Measurements from ENCODE around the gene MC2R. TPM values are rescaled to one million over a fixed set of nuclear protein-coding genes. Genes with fewer than 3 reads are reported as not detected.

Gene MC2R
- total RNA-seq, 1 experiment from 2014 or later, result not detected

- Histone ChIP-seq H3K36me3 (ENCODE audit: control insufficient read depth in 1 of 2, insufficient read depth in 2 of 2, low read length in 2 of 2) (no peaks in the 10 kb centered on the region), H3K9me2 (ENCODE audit: insufficient read depth) (no peaks in the 10 kb centered on the region), H2AFZ (ENCODE audit: low read depth, low read length, poor library complexity, severe bottlenecking) (no peak overlapping the region), H3K4me2 (ENCODE audit: low read length) (no peak overlapping the region), H3K27ac (ENCODE audit: low read depth, low read length) (no peak overlapping the region), H3K79me2 (ENCODE audit: insufficient read depth, low read length) (no peaks in the 10 kb centered on the region), H3K9ac (ENCODE audit: low read length) (no peak overlapping the region), H3K27me3 (ENCODE audit: insufficient read depth, low read length) (no peaks in the 10 kb centered on the region), H3K4me3 (replicated peaks in 1 of 2; ENCODE audit: low read depth in 1 of 2, low read length in 2 of 2) (no peak overlapping the region), H3K4me1 (ENCODE audit: control insufficient read depth in 1 of 2, insufficient read depth in 2 of 2, low read length in 2 of 2) (no peaks in the 10 kb centered on the region), H4K20me1 (ENCODE audit: insufficient read depth) (no peaks in the 10 kb centered on the region), H3K9me3 (ENCODE audit: control insufficient read depth in 1 of 2, insufficient read depth in 1 of 2, low read depth in 1 of 2, low read length in 2 of 2) (no peaks in the 10 kb centered on the region)
- ChIA-PET RAD21 (ENCODE audit: low non-redundant PET in 1 of 2, low total read pairs in 2 of 2, uncharacterized antibody in 2 of 2, unreplicated experiment in 2 of 2) (no interaction called here), POLR2A (no interaction called here), CTCF (no interaction called here)
- no TSS peak for BruUV-seq (replicated peaks)
- TF ChIP-seq YY1 (IDR thresholded peaks at IDR 0.05; ENCODE audit: extremely low read depth, insufficient replicate concordance, low read depth, low read length) (no peak), SIN3A (IDR thresholded peaks at IDR 0.05; ENCODE audit: low read depth) (no peak), ZFX (IDR thresholded peaks at IDR 0.05) (no peak), ZBTB33 (IDR thresholded peaks at IDR 0.05; ENCODE audit: extremely low read depth, insufficient replicate concordance, low read length) (no peak), CEBPB (IDR thresholded peaks at IDR 0.05; ENCODE audit: low read depth) (no peak), JUND (IDR thresholded peaks at IDR 0.05) (no peak), ATF3 (IDR thresholded peaks at IDR 0.05) (no peak), EZH2 (IDR thresholded peaks at IDR 0.05) (no peak), TCF7L2 (IDR thresholded peaks at IDR 0.05; ENCODE audit: borderline replicate concordance, extremely low read depth, insufficient read depth, insufficient read length) (no peak), FOSL1 (IDR thresholded peaks at IDR 0.05; ENCODE audit: low read depth) (no peak), ZNF274 (IDR thresholded peaks at IDR 0.05; ENCODE audit: low read depth, low read length) (no peak), EZH2phosphoT487 (IDR thresholded peaks at IDR 0.05; ENCODE audit: borderline replicate concordance) (no peak), RAD21 (IDR thresholded peaks at IDR 0.05; ENCODE audit: low read depth) (no peak), ELF1 (IDR thresholded peaks at IDR 0.05; ENCODE audit: borderline replicate concordance, low read depth) (no peak), EGR1 (IDR thresholded peaks at IDR 0.05; ENCODE audit: low read depth) (no peak), CTCF (IDR thresholded peaks at IDR 0.05 in 2 of 3, conservative IDR thresholded peaks at IDR 0.05 in 1 of 3; ENCODE audit: borderline replicate concordance in 1 of 3, insufficient read depth in 1 of 3, low read depth in 2 of 3, low read length in 2 of 3) (no peak), SRF (IDR thresholded peaks at IDR 0.05; ENCODE audit: low read depth) (no peak)
- TF ChIP-seq, protein P1, sequence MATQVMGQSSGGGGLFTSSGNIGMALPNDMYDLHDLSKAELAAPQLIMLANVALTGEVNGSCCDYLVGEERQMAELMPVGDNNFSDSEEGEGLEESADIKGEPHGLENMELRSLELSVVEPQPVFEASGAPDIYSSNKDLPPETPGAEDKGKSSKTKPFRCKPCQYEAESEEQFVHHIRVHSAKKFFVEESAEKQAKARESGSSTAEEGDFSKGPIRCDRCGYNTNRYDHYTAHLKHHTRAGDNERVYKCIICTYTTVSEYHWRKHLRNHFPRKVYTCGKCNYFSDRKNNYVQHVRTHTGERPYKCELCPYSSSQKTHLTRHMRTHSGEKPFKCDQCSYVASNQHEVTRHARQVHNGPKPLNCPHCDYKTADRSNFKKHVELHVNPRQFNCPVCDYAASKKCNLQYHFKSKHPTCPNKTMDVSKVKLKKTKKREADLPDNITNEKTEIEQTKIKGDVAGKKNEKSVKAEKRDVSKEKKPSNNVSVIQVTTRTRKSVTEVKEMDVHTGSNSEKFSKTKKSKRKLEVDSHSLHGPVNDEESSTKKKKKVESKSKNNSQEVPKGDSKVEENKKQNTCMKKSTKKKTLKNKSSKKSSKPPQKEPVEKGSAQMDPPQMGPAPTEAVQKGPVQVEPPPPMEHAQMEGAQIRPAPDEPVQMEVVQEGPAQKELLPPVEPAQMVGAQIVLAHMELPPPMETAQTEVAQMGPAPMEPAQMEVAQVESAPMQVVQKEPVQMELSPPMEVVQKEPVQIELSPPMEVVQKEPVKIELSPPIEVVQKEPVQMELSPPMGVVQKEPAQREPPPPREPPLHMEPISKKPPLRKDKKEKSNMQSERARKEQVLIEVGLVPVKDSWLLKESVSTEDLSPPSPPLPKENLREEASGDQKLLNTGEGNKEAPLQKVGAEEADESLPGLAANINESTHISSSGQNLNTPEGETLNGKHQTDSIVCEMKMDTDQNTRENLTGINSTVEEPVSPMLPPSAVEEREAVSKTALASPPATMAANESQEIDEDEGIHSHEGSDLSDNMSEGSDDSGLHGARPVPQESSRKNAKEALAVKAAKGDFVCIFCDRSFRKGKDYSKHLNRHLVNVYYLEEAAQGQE (IDR thresholded peaks at IDR 0.05; ENCODE audit: low read depth), result no peak
- DNase-seq (ENCODE audit: low read depth, low spot score) (no peak), ATAC-seq (no peak)
- intact Hi-C loops (cut with micrococcal nuclease), result no loop called here
Observed at GRCh38 chr18:13940326-13940725, 25.0 kb upstream of the MC2R start.
